LHCN-M2 (cell line): Measurements from ENCODE around the gene KRTAP10-10. TPM values are rescaled to one million over a fixed set of nuclear protein-coding genes. Genes with fewer than 3 reads are reported as not detected.
A peak's percentile ranks its signal among the peaks of the same experiment; 100 is the strongest.
"Not testable (repeated sequence)": the region's sequence is repeated elsewhere in the genome, so short reads cannot be mapped to it uniquely, and the experiment has no call there.

Experiments used
- DNase-seq: peaks from one replicate; pipeline ENCODE4 v3.0.0-alpha.2; 2012; ENCODE audit warnings: low read depth
- total RNA-seq: library from RNA; depleted of rRNA; stranded (reverse); fragments of >200 nt; gene quantifications from 2 replicates; pipeline ENCODE4 v1.2.3, GENCODE V29; 2014

Gene KRTAP10-10
- total RNA-seq, 1 experiment from 2014 or later: not detected

DNA sequence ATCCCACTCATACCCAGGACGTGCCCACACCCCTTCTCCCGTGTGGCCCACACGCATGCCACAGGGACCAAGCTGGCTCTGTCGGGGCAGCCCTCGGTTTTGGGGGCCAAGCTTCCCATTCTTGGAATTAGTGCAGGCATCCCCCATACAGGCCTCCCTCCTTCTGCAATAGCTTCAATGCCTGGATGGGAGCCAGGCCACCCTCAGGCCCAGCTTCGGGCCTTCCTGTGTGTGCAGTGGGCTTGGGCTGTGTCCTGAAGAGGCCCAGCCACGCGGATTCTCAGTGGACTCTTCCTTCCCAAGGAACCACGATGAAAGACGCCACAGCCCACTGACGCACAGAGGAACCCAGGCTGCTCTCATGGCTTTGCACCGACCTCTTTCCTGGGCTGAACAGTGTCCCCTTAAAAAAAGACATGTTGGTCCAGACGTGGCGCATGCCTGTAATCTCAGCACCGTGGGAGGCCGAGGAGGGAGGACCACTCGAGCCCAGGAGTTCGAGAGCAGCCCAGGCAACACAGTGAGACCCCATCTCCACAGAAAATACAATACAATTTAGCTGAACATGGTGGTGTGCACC lies 12.5 kb downstream of the KRTAP10-10 start:
- DNase-seq: no peak

DNA sequence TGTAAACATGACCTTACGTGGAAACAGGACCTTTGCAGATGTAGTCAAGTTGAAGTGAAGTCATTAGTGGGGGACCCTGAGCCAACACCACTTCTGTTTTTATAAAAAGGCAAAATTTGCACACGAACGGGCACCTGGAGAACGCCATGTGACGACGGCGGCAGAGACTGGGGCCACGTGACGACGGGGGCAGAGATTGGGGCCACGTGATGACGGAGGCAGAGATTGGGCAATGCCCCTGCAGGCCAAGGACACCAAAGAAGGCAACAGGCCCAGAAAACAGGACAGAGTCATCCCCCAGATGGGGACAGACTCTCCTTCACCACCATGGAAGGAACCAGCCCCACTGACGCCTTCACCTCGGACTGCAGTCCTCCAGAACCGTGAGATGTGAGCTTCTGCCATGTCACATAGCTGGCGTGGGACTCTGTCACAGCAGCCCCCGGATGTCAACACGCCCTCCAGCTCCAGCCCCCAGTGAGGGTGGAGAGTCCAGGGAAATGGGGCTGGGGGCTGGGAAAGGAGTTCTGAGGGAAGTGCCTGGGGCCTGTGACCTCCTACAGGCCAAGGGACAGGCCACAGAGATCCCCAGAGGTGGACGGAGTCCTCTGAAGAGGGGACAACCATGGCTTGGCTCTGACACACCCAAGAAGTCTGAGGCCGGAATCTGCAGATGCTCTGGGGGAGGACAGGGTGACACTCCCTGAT lies 13.3 kb downstream of the KRTAP10-10 start:
- DNase-seq: no peak

DNA sequence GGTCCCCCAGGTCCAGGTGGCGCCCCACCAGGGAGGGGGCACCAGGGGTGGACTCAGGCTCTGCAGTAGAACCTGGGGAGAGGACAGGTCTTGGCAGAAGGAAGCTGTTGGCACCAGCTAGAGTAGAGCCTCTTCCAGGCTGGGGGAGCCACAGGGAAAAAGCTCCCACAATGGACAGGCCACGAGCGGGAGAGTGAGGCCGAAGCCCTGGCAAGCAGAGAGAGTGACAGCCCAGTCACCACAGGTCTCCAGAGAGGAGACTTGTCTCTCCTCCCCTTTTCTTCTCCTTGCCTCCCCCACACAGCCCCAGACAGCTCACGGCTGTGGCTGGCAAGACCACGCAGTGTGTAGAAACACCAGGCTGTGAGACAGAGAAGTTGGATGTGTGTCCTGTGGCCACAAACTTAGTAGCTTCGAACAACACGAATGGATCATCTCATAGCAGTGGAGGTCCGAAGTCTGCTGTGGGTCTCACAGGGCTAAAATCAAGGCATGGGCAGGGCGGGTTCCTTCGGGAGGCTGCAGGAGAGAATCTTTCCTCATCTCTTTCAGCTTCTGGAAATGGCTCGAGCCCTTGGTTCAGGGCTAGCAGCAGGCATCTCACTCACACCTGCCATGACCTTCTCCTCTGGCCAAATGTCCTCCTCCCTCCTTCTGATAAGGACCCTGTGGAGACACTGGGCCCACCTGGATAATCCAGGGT lies 14.0 kb downstream of the KRTAP10-10 start:
- no peak for DNase-seq

DNA sequence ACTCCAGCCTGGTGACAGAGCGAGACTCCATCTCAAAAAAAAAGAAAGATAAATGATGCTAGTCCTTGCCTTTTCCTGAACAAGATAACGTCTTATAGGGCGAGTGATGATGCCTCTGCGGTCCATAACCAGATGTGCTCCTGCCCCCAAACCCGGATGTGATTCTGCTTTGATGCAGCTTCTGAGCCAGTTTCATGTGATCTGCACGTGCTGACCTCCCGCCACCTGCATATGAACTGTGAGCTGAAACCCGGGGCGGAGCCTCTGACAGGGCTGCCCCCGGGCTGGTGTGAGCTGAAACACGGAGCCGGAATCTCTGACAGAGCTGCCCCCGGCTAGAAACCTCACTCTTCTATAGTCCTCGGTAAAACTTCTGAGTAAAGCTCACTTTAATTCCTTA lies 16.0 kb downstream of the KRTAP10-10 start:
- DNase-seq: no peak

DNA sequence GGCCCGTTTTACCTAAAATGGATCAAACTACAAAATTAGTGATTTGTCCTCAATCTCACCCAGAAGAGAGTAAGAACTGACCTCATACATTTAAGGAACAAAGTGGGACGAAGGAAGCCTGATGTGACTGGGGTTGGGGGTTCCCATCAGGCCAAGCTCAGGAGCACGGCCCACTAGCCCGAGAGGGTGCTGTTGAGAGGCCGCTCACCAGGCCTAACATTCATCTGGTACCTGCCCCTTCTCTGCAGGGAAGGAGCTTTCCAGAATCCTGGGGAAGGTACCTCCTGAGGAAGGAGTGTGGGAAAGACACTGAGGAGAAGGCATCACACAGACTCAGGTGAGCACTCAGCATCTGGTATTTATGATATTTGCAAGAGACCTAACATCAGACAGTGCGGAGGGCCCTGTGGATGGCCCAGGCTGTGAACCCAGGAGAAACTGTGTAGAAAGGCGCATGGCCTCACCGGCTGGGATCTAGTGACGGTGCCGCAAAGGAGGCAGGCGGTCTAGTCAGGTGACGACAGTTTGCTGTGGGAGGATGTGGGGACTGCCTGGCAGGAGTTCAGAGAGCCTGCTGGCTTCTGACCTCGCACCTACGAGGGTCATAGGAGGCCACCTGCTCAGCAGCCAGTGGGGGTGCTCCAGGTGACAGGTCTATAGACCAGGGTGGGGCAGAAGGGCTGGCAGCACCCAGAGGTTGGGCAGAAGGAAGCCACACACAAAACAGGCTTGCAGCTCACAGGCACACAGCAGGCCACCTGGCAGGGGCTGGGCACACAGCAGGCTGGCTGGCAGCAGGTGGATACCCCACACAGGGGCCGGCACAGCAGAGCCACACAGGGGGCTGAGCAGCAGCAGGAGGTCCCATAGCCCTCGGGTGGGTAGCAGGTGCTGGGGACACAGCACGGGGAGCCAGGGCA lies 16.8 kb downstream of the KRTAP10-10 start:
- DNase-seq: no peak

DNA sequence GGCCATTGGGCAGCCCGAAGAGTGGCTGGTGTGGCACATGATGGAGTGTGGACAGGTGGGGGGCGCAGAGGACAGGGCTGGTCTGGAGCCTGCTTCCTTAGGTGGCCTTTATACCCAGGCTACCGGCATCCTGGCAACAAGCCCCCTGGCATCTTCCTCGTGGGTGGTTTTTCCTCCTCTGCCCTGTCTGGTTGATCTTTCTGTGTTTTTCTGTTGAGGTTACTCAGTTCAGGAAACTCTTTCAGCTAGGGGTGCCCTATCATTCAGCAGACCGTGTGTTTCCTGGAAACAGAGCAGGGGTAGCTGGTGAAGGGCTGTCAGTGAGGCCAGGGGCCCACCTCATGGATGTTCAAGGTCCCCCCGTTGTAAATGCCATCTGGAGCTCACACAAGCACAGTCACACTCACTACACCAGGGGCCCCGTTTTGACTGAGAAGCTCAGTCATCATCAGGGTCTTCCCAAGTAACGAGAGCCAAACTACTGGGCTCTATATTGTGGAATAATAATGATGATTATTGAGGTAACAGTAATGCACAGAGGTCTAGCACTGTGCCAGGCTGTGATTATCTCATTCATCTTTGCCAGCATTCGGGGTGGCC lies 17.5 kb downstream of the KRTAP10-10 start, which contains the start of gene KRTAP12-4:
Gene KRTAP12-4, minus strand, starts transcription at position 84 of the 600 bp plus-strand sequence. Its CDS starts 45 bp downstream, at position 39.
- DNase-seq: no peak

DNA sequence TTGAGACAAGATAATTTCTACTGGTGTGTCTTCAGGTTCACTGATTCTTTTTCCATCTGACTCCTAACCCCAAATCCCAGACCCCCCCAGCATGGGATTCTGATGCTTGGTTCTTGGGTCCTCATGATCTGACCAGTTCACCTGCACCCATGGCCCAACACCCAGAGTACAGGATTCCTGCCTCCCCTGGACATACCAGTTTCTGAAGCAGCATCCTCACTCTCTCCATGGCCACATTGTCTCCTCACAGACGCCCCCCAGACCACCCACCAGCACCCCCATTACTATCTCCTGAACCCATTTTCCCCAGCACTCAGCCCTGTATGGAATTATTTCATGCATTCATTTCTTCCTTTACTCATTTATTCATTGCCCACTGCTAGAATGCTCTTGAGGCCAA lies 19.7 kb downstream of the KRTAP10-10 start:
- no peak for DNase-seq

DNA sequence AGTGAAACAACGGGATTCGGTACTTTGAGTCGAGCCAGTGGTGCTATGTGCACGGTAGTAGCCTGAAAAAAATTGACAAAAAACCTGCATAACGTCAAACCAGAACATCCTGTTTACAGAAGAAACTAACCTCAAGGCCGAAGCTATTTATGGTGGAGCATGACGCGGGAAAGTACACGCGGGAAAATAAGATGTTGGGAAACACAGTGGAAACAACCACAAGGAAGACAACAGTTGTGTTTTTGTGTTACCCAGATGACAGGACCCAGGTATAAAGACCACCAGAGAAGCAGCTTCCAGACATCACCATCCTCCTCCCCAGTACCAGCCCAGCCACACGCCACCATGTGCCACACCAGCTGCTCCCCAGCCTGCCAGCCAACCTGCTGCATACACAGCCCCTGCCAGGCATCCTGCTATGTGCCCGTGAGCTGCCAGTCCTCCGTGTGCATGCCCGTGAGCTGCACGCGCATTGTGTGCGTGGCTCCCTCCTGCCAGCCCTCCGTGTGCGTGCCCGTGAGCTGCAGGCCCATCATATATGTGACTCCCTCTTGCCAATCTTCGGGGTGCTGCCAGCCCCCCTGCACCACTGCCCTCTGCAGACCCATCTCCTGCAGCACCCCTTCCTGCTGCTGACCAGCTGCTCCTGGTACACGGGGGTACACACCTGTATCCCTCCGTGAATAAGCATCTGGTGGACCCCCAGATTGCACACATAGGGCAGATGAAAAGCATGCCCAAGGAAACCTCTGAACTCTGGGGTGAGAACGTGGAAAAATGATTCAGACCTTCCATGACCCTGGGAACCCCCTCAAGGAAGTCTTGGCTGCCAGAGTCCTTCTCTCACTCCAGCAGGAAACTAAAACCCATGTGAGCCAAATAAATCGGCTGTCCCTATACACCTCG lies 20.7 kb downstream of the KRTAP10-10 start, which contains the start of gene KRTAP12-3:
Gene KRTAP12-3, plus strand, starts transcription at position 298 of the 906 bp plus-strand sequence. Its CDS starts 48 bp downstream, at position 346.
- no peak for DNase-seq

DNA sequence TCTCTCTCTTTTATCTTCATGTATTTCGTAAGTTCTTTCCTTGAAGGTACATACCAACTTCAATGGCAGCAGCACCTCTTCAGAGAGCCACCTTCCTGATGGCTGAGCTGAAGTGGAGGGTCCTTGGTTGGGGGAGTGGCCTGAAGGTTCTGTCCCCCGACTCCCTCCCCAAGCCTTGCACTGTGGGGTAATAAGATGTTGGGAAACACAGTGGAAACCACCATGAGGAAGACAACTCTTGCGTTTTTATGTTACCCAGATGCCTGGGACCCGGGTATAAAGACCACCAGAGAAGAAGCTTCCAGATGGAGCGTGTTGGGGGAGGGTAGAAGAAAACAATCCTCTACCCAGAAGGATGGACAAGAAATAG lies 21.4 kb downstream of the KRTAP10-10 start:
- DNase-seq: no peak

DNA sequence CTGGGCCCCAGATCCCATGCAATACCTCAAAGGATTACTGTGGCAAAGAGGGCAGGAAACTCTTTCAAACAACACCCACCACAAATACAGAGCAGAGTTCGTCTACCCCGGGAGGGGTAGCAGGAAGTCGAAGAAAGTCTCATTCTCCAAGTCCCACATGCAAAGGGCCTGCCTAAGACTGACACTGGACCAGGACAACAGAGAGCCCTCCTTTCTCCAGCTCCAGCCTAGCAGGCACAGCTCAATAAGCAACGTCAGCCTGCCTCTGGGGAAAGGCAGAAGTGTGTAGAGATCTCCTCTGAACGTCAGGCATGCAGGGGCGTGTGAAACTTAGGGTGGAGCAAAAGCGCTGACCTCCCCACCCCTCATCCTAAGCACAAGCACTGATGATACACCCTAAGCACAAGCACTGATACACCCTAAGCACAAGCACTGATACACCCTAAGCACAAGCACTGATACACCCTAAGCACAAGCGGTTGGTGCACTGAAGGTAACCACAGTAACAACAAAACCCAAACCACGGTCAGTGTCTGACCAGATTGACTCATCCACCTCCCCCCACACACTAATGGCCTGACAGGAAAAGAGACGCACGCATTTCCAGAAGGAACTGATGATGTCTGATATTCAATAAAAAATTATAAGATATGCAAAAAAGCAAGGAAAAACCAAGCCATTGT lies 21.9 kb downstream of the KRTAP10-10 start:
- DNase-seq: no peak

DNA sequence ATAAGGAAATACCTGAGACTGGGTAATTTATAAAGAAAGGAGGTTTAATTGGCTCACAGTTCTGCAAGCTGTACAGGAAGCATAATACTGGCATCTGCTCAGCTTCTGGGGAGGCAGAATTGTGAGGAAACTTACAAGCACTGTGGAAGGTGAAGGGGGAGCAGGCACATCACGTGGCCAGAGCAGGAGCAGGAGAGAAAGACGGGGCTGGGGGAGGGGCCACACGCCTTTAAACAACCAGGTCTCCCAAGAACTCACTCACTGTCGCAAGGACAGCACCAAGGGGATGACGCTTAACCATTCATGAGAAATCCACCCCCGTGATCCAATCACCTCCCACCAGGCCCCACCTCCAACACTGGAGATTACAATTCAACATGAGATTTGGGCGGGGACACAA lies 24.4 kb downstream of the KRTAP10-10 start:
- not testable (repeated sequence) for DNase-seq

DNA sequence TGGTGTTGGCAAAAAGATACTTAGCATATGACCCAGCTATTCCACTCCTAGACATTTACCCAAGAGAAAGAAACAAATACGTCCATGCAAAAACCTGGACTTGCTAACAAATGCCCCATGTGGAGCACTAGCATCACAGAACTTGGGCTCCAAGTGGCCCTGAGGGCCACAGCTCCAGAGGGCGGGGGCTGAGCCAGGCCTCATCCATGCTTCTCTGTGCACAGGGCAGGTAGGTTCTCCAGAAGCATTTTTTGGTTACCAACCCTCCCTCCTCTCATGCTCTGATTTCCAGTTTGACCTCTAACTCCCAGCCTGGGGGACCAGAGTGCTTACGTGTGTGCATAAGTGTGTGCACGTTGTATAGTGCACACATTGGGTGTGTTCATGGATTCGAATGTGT lies 27.5 kb downstream of the KRTAP10-10 start:
- DNase-seq: no peak

DNA sequence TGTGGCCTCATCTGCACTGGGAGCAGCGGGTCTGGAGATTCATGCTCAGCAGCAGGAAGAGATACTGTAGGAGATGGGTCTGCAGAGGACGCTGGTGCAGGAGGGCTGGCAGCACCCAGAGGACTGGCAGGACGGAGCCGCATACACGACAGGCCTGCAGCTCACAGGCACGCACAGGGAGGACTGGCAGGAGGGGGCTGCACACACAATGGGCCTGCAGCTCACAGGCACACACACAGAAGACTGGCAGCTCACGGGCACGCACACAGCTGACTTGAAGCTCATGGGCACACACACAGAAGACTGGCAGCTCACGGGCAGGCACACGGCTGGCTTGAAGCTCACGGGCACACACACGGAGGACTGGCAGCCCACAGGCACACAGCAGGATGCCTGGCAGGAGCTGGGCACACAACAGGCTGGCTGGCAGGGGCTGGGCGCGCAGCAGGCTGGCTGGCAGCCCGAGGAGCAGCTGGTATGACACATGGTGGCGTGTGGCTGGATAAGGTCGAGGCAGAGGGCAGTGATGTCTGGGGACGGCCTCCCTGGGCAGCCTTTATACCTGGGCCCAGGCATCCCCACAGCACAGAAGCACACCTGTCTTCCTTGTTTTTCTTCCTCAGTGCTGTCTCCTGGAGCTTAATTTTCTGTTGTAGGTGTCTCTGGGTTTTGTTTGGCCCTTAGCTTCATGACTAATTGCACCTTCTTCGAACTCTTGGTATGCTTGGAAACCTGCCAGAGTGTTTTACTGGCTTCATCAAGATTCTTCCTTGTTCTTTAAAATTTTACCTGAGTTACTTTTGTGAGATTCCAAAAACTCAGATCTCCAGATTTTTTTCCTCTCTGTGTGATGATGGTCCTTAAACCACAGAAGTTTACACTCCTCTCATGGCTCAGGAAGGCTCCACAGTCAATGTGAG lies 29.5 kb downstream of the KRTAP10-10 start, which contains the start of gene KRTAP12-2:
Gene KRTAP12-2, minus strand, starts transcription at position 527 of the 920 bp plus-strand sequence. Its CDS starts 41 bp downstream, at position 486.
- peak; percentile 48 for DNase-seq

DNA sequence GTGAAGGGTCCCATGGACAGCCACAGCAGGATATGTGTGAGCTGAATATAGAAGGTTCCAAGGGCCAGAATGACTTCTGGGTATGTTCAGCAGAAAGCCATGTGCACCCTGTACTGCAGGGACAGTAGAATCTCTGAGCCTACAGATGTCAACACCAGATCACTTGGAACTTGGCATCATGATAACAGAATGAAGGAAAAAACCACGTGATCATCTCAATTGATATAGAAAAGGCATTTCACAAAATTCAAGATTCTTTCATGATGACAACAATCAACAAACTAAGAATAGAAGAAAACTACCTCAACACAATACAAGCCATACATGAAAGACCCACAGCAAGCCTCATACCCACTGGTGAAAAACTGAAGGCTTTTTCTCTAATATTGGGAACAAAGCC lies 30.5 kb downstream of the KRTAP10-10 start:
- no peak for DNase-seq

DNA sequence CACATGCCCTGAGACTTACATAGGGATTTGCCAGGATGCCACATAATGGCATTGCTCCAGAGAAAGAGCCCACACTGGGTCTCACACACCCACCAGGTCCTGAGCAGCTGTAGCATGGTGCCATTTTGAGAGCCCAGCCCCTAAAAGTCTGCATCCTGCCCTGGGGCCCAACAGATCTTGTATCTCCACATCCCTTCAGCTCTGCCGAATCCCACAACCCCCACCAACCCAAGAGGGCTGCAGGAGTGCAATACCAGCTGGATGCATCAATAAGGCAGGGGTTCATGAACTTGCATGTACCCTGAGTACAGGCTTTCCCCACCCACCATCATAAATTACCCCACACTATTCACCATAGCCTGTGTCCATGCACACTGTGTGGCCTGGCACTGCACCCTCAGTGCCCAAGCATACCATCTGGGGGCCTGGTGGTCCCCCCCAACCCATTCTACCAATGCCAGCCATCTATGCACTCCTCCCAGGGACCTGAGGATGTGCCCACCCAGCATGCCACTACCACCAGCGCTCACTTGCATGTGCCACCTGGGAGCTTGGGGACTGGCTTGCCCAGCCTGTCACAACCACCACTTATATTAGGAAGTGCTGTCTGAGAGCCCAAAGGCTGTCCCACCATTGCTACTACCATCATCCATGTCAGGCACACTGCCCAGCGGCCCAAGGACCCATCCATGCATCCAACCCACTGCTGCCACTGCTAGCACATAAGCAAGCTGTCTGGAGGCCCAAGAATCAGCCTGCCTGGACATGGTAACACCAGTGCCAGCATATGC lies 33.7 kb downstream of the KRTAP10-10 start:
- DNase-seq: no peak

DNA sequence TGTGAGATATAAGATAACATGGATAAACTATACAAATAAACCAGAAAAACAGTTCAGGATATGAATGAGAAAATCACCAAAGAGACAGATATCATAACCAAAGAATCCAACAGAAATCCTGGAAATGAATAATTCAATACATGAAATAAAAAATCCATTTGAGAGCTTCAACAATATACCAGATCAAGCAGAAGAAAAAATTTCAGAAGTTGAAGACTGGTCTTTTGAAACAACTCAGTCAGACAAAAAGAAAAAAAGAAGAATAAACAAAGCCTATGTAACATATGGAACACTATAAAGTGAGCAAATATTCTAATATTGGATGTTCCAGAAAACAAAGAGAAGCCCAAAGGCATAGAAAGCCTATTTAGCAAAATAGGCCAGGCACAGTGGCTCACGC lies 34.8 kb downstream of the KRTAP10-10 start:
- no peak for DNase-seq

DNA sequence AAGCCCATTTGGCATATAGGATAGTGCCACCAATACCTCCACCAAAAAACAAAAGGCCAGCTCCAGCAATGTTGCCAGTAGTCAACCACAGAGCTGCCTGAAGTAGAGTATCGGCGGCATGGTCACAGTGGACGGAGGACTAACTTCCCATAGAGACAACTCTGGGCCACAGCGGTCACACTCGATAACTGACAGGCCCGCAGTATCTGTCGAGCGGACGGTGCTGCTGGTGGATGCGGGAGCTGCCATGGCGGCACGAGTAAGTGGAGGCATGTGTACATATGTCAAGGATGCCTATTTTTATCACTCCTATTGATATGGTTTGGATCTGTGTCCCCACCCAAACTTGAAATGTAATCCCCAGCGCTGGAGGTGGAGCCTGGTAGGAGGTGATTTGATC lies 40.7 kb downstream of the KRTAP10-10 start:
- DNase-seq: no peak
